ENCODE measurements around the gene MTMR1. TPM values are rescaled to one million over a fixed set of nuclear protein-coding genes. Genes with fewer than 3 reads are reported as not detected.

The MTMR1 gene
- total and polyA plus RNA-seq, 9 of the 15 experiments (the other 6 are each of a cell fraction or from before 2014, with no cell fraction given), result 0.96 to 35.4 (median 22.4) TPM

GRCh38 chrX:150777328-150777992 is 84.3 kb downstream of the MTMR1 start:
- no peaks in the 10 kb centered on the region for H4K20me1 ChIP-seq (replicated peaks; ENCODE audit: control insufficient read depth, insufficient read depth, low read length)
- TF ChIP-seq ZHX1 (conservative IDR thresholded peaks at IDR 0.05; ENCODE audit: low read length) (no peak), FOSL1 (tag; conservative IDR thresholded peaks at IDR 0.05) (no peak), ZNF764 (CRISPR knock-in tag; IDR thresholded peaks at IDR 0.05; ENCODE audit: low read depth) (no peak), EZH2 (IDR thresholded peaks at IDR 0.05; ENCODE audit: borderline replicate concordance, low read depth, low read length) (no peak), NR2C1 (IDR thresholded peaks at IDR 0.05) (no peak), NR2C1 (tag; IDR thresholded peaks at IDR 0.05) (no peak)
- H3K36me3 ChIP-seq (ENCODE audit: control insufficient read depth, insufficient read depth, low read length), result no peaks in the 10 kb centered on the region
- BruUV-seq (replicated peaks), result no TSS peak
- H3K4me2 ChIP-seq (ENCODE audit: insufficient read depth, low read length), result no peak overlapping the region
- ChIA-PET POLR2A (no interaction called here), CTCF (ENCODE audit: low intra/inter-chr PET ratio) (interaction anchor here (0.6 kb wide), 1 partner anchor 97 kb away, joined by 3 read pairs; no protein-coding TSS in a partner anchor)
- no peak overlapping the region for H3K9ac ChIP-seq (ENCODE audit: insufficient read depth in 1 of 2, low read depth in 2 of 2, low read length in 2 of 2)
- intact Hi-C loops (cut with micrococcal nuclease) (loop anchor here (10.0 kb wide), 1 partner anchor 907 kb away; no protein-coding TSS in a partner anchor), in situ Hi-C loops (cut with MboI) (loop anchor here (5.0 to 25.0 kb wide), 3 partner anchors 225 to 585 kb away; no protein-coding TSS in a partner anchor)
- DNase-seq (ENCODE audit: extremely low read depth in 1 of 4, low spot score in 3 of 4) (no peak), FAIRE-seq (no peak), ATAC-seq (no peak)
- no peaks in the 10 kb centered on the region for H3K9me3 ChIP-seq (replicated peaks; ENCODE audit: control insufficient read depth, insufficient read depth, low read depth, low read length)
- no peaks in the 10 kb centered on the region for H3K27me3 ChIP-seq (ENCODE audit: control insufficient read depth in 2 of 2, insufficient read depth in 2 of 2, low read length in 2 of 2)
- no peaks in the 10 kb centered on the region for H3K79me2 ChIP-seq (ENCODE audit: control insufficient read depth, insufficient read depth, low read length)
- no peaks in the 10 kb centered on the region for H3K9me1 ChIP-seq (ENCODE audit: control insufficient read depth, insufficient read depth, low read length)
- WGBS (ENCODE audit: insufficient coverage, low coverage, missing lambda C conversion rate), result 70% methylated on average over 9 of the region's 18 CpGs
- no peak overlapping the region for H3K27ac ChIP-seq (ENCODE audit: extremely low read depth, low read depth, low read length)
- H2AFZ ChIP-seq (ENCODE audit: low read depth, low read length), result no peak overlapping the region
- H3K4me3 ChIP-seq, result no peak overlapping the region
- H3K4me1 ChIP-seq (replicated peaks in 1 of 2; ENCODE audit: control insufficient read depth in 2 of 2, insufficient read depth in 2 of 2, low read length in 2 of 2), result no peaks in the 10 kb centered on the region
